HG02884 (cell line): Measurements from ENCODE around the gene WDR35.

ENCODE experiments used
- ATAC-seq: cut with Tn5 transposase; IDR thresholded peaks from one replicate; pipeline ENCODE4 v1.9.1; 2021; ENCODE audit warnings: mild to moderate bottlenecking, moderate library complexity; ENCODE audit not compliant: unreplicated experiment

The WDR35 gene

GRCh38 chr2:19874726-19875125 is 115.2 kb downstream of the WDR35 start:
- no peak for ATAC-seq

DNA sequence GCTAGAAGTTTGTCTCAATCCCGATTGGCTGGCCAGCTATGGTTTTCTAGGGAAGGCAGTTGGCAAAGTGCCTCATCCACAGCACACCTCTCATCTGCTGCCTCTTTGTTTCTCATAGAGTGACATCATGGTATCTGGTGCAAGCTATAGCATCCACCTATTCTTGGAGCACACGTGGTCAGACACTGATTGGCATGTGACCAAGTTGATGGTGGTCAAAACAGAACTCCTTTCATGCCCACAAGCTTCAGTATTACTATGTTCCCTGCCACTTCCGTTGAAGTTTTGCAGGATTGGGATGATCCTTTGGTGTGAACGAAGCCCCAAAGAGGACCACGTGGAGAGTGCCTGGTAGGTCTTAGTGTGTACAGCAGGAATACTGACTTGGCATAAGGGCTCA is 116.9 kb downstream of the WDR35 start:
- ATAC-seq, result no peak

GRCh38 chr2:19872302-19872701 is 117.6 kb downstream of the WDR35 start:
- no peak for ATAC-seq

DNA sequence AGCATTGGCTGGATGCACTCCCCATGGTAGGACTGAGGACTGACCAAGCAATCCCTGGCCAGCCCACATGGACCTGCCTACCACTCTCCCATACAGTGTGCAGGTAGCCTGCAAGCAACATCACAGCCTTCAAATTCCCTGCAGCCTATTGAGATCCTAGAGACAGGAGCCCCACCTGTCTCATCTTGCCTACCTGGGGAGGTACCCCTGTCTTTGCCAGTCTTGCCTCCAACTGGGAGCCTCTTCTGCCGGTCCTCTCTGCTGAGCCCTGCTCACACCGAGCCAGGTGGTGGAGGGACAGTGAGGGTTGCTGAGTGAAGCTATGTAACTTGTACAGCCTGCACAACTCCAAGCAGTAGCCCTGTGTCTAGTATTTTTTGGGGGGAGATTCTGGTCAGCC is 118.1 kb downstream of the WDR35 start:
- no peak for ATAC-seq

GRCh38 chr2:19870792-19871191 is 119.1 kb downstream of the WDR35 start:
- no peak for ATAC-seq

DNA sequence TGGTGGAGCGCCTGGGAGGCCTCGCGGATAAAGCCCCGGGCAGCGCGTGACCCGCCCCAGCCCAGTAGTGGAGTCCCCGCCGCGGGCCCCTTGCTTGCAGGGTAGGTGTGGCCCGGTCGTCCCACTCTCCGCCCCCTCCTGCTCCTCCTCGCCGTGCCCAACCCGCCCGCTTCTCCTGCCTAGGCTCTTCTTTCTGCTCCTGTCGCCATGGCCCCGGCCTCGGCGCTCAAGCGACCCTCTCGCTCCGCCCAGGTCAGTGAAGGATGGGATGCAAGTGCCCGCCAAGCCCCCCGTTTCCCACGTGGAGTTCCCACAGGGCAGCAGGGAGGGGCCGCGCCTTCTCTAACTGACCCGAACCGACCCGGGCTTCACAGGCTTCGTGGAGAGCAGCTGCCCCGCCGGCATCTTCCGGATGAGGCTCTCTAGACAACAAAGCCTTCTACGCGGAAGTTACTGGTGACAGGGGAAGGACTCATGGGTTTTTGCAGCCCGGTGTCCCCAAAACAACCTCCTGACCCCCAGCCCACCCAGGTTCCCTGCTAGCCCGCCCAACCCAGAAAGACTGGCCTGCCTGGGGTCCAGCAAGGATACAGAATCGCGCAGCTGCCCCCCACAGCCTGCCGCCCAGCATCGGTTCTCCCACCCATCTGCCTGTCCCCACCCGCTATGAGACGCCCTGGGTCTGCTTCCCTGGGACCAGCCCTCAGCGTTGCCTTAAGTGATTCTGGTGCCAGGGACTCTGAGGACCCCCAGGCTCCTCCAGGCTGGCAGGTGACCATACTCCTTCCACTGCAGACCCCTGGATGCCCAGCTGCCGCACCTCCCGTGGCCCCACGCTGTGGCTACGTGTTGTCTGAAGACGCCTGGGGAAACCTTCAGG is 121.0 kb downstream of the WDR35 start:
- ATAC-seq, result peak; percentile 67

GRCh38 chr2:19868224-19868623 is 121.7 kb downstream of the WDR35 start:
- peak; percentile 2 for ATAC-seq

- ATAC-seq, result no peak
These were observed 123.1 kb downstream of the WDR35 start for GRCh38 chr2:19866771-19867170.

- no peak for ATAC-seq
These were observed 124.8 kb downstream of the WDR35 start for GRCh38 chr2:19865151-19865550.

GRCh38 chr2:19864381-19864780 is 125.5 kb downstream of the WDR35 start:
- ATAC-seq, result no peak

DNA sequence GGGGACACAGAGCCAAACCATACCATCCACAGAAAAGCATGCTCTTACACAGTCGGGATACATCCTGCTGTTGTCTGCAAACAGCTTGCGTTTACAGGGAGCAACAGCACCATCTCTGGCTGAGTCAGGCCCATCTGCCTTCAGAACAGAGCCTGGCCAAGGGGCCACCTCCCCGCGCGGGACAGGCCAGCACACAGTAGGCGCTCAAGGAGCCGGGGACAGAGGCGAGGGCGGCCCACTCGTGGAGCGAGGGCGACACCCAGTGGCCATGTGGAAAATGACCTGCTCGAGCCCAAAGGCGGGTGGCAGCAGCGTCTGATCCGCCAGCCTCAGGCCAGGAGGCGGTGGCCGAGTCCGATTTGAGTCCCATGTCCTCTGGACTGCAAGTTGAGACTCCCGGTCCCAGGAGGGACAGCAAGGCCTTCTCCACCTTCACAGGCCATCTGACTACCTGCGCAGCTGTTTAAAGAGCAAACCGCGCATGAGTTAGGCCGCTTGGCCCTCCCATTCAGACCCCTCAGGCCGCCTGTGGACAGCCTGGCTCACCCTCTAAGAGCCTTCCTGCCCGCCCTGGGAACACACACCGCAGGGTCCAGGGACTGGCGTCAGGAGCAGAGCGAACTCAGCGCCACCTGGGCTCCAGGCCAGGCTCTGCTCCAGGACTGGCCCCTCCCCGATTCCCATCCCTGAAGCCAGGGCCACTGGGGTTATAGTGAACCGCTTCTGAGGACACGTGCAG is 126.4 kb downstream of the WDR35 start:
- ATAC-seq, result peak; percentile 58

- ATAC-seq, result no peak
These were observed 128.1 kb downstream of the WDR35 start for GRCh38 chr2:19861813-19862212.
